ENCODE results near the gene ATP1B3. TPM values are rescaled to one million over a fixed set of nuclear protein-coding genes. Genes with fewer than 3 reads are reported as not detected.
"Not testable (repeated sequence)": the region's sequence is repeated elsewhere in the genome, so short reads cannot be mapped to it uniquely, and the experiment has no call there.

The ATP1B3 gene
- total RNA-seq, 1 donor from 2014 or later, result 129 TPM

GRCh38 chr3:141909408-141909807 lies 33.0 kb downstream of the ATP1B3 start:
- no peak for DNase-seq

- DNase-seq, result not testable (repeated sequence)
Measured at GRCh38 chr3:141909986-141910385, 33.5 kb downstream of the ATP1B3 start.

GRCh38 chr3:141913150-141913811 lies 36.8 kb downstream of the ATP1B3 start:
- peak; percentile 83 for DNase-seq

- DNase-seq, result no peak
Measured at GRCh38 chr3:141914311-141914710, 37.9 kb downstream of the ATP1B3 start.

GRCh38 chr3:141915016-141915415 lies 38.6 kb downstream of the ATP1B3 start:
- DNase-seq, result no peak

- DNase-seq, result no peak
Measured at GRCh38 chr3:141915766-141916165, 39.3 kb downstream of the ATP1B3 start.

GRCh38 chr3:141920701-141921100 lies 44.3 kb downstream of the ATP1B3 start:
- DNase-seq, result no peak

GRCh38 chr3:141921316-141921715 lies 44.9 kb downstream of the ATP1B3 start:
- no peak for DNase-seq

GRCh38 chr3:141925677-141926076 lies 49.2 kb downstream of the ATP1B3 start:
- DNase-seq, result not testable (repeated sequence)

- no peak for DNase-seq
Measured at GRCh38 chr3:141926929-141927328, 50.5 kb downstream of the ATP1B3 start.

- DNase-seq, result no peak
Measured at GRCh38 chr3:141928631-141929270, 52.3 kb downstream of the ATP1B3 start.

- DNase-seq, result no peak
Measured at GRCh38 chr3:141929341-141929995, 53.0 kb downstream of the ATP1B3 start.

- no peak for DNase-seq
Measured at GRCh38 chr3:141930801-141931200, 54.4 kb downstream of the ATP1B3 start.

GRCh38 chr3:141933421-141934300 lies 57.2 kb downstream of the ATP1B3 start:
- no peak for DNase-seq

- DNase-seq, result no peak
Measured at GRCh38 chr3:141934354-141934753, 57.9 kb downstream of the ATP1B3 start.

GRCh38 chr3:141938011-141938500 lies 61.6 kb downstream of the ATP1B3 start:
- DNase-seq, result no peak

GRCh38 chr3:141939759-141940158 lies 63.3 kb downstream of the ATP1B3 start:
- DNase-seq, result no peak

GRCh38 chr3:141940194-141940776 lies 63.8 kb downstream of the ATP1B3 start:
- DNase-seq, result peak; percentile 78

GRCh38 chr3:141941093-141941492 lies 64.7 kb downstream of the ATP1B3 start:
- DNase-seq, result peak; percentile 57

GRCh38 chr3:141942006-141942405 lies 65.6 kb downstream of the ATP1B3 start:
- DNase-seq, result no peak

- DNase-seq, result no peak
Measured at GRCh38 chr3:141945726-141946485, 69.5 kb downstream of the ATP1B3 start.

- DNase-seq, result no peak
Measured at GRCh38 chr3:141949399-141949798, 73.0 kb downstream of the ATP1B3 start.

Data from dermis blood vessel endothelial cell (primary cell).